HEK293T (cell line): Measurements from ENCODE around the gene SV2B.

Source experiments
- CTCF ChIA-PET: fragments of 350-600 bp; formaldehyde crosslinking; extraction: SDS; loops from one replicate; lab custom pipeline; 2021; ENCODE audit warnings: antibody characterized with exemption, inconsistent platforms; lab: Yijun Ruan, JAX
- POLR2A ChIA-PET: fragments of 350-600 bp; formaldehyde crosslinking; extraction: SDS; loops from one replicate; lab custom pipeline; 2020; ENCODE audit warnings: antibody characterized with exemption, inconsistent platforms; lab: Yijun Ruan, JAX
- DNase-seq: peaks from one replicate; pipeline ENCODE4 v3.0.0; 2012; ENCODE audit warnings: mixed read lengths; ENCODE audit errors: extremely low spot score
- ARNT ChIP-seq: fragments of 450-650 bp; IDR thresholded peaks from 2 replicates; pipeline ENCODE4 v1.6.1; 2017; ENCODE audit warnings: mild to moderate bottlenecking
- BHLHE40 ChIP-seq: fragments of 450-650 bp; IDR thresholded peaks from 2 replicates; pipeline ENCODE4 v1.6.1; 2016; ENCODE audit warnings: mild to moderate bottlenecking, moderate library complexity, borderline replicate concordance
- CTBP1 ChIP-seq: fragments of 450-650 bp; IDR thresholded peaks from 2 replicates; pipeline ENCODE4 v1.6.1; 2016; ENCODE audit warnings: borderline replicate concordance
- ELF4 ChIP-seq: fragments of 450-650 bp; IDR thresholded peaks from 2 replicates; pipeline ENCODE4 v1.6.1; 2017; ENCODE audit warnings: antibody characterized with exemption
- FOXA1 ChIP-seq: fragments of 450-650 bp; IDR thresholded peaks from 2 replicates; pipeline ENCODE4 v1.6.1; 2016; ENCODE audit warnings: mild to moderate bottlenecking
- FOXK2 ChIP-seq: fragments of 450-650 bp; IDR thresholded peaks from 2 replicates; pipeline ENCODE4 v1.6.1; 2016; ENCODE audit warnings: mild to moderate bottlenecking
- FOXM1 ChIP-seq: fragments of 450-650 bp; IDR thresholded peaks from 2 replicates; pipeline ENCODE4 v1.6.1; 2017; ENCODE audit warnings: mild to moderate bottlenecking, borderline replicate concordance
- HDGF ChIP-seq: fragments of 450-650 bp; IDR thresholded peaks from 2 replicates; pipeline ENCODE4 v1.6.1; 2017; ENCODE audit warnings: antibody characterized with exemption, borderline replicate concordance
- L3MBTL2 ChIP-seq: fragments of 450-650 bp; conservative IDR thresholded peaks from 2 replicates; pipeline ENCODE4 v1.6.1; 2016; ENCODE audit warnings: mild to moderate bottlenecking
- LEF1 ChIP-seq: fragments of 450-650 bp; IDR thresholded peaks from 2 replicates; pipeline ENCODE4 v1.6.1; 2017; ENCODE audit warnings: mild to moderate bottlenecking, borderline replicate concordance
- NFRKB ChIP-seq: fragments of 450-650 bp; IDR thresholded peaks from 2 replicates; pipeline ENCODE4 v1.6.1; 2016; ENCODE audit warnings: mild to moderate bottlenecking, moderate library complexity
- PKNOX1 ChIP-seq: fragments of 450-650 bp; IDR thresholded peaks from 2 replicates; pipeline ENCODE4 v1.6.1; 2016
- SP1 ChIP-seq: fragments of 450-650 bp; IDR thresholded peaks from 2 replicates; pipeline ENCODE4 v1.6.1; 2017
- SUZ12 ChIP-seq: fragments of 450-650 bp; IDR thresholded peaks from 2 replicates; pipeline ENCODE4 v1.6.1; 2016; ENCODE audit warnings: mild to moderate bottlenecking
- TARDBP ChIP-seq: fragments of 450-650 bp; IDR thresholded peaks from 2 replicates; pipeline ENCODE4 v1.6.1; 2016
- ZNF384 ChIP-seq: fragments of 450-650 bp; IDR thresholded peaks from 2 replicates; pipeline ENCODE4 v1.6.1; 2016

The SV2B gene

GRCh38 chr15:91165850-91166249 lies 65.8 kb downstream of the SV2B start:
- TF ChIP-seq LEF1 (no peak), ELF4 (no peak), FOXK2 (no peak), SUZ12 (no peak), SP1 (no peak), ZNF384 (no peak), NFRKB (no peak), L3MBTL2 (no peak), HDGF (no peak), ARNT (no peak), FOXM1 (no peak), TARDBP (no peak), PKNOX1 (no peak), BHLHE40 (no peak), CTBP1 (no peak), FOXA1 (no peak)
- POLR2A ChIA-PET = no interaction called here
- no peak for DNase-seq
- CTCF ChIA-PET = no interaction called here

DNA sequence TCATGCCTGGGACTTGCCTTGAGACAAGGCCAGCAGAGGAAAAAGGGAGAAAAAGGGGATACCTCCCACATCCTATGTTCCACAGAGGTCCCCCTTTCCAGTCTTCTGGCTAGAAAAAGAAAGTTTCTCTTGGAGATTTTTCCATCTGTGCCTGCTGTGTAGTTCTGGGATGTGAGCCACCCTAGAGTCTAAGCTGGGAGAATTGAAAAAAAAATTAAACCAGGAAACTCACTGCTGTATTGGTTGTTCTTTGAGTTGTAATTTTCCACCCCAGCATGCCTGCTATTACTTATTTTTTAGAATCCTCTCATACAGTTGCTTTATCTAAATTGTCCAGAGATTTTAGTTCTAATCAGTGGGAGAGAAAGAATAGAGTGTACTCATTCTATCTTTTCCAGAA lies 68.4 kb downstream of the SV2B start:
- CTCF ChIA-PET = no interaction called here
- POLR2A ChIA-PET = no interaction called here
- no peak for DNase-seq
- no peak for TF ChIP-seq ELF4
- TF ChIP-seq ARNT = no peak
- no peak for TF ChIP-seq L3MBTL2
- no peak for TF ChIP-seq NFRKB
- no peak for TF ChIP-seq BHLHE40
- no peak for TF ChIP-seq FOXK2
- TF ChIP-seq PKNOX1 = no peak
- TF ChIP-seq SUZ12 = no peak
- TF ChIP-seq ZNF384 = no peak
- no peak for TF ChIP-seq SP1
- no peak for TF ChIP-seq LEF1
- no peak for TF ChIP-seq CTBP1
- no peak for TF ChIP-seq FOXM1
- TF ChIP-seq TARDBP = no peak
- no peak for TF ChIP-seq HDGF
- no peak for TF ChIP-seq FOXA1

GRCh38 chr15:91171334-91171733 lies 71.3 kb downstream of the SV2B start:
- CTCF ChIA-PET = interaction anchor here (0.6 kb wide), 1 partner anchor 907 kb away, joined by 4 read pairs; no protein-coding TSS in a partner anchor
- no peak for DNase-seq
- TF ChIP-seq FOXK2 (no peak), ARNT (no peak), LEF1 (no peak), L3MBTL2 (no peak), NFRKB (no peak), ELF4 (no peak), FOXM1 (no peak), BHLHE40 (no peak), PKNOX1 (no peak), ZNF384 (no peak), TARDBP (no peak), SUZ12 (no peak), FOXA1 (no peak), HDGF (no peak)
- POLR2A ChIA-PET = no interaction called here

- DNase-seq = no peak
- ChIA-PET CTCF (no interaction called here), POLR2A (no interaction called here)
- TF ChIP-seq TARDBP = no peak
- TF ChIP-seq FOXK2 = no peak
- no peak for TF ChIP-seq ZNF384
- TF ChIP-seq LEF1 = no peak
- TF ChIP-seq FOXA1 = no peak
- no peak for TF ChIP-seq CTBP1
- no peak for TF ChIP-seq SUZ12
- no peak for TF ChIP-seq SP1
- TF ChIP-seq ARNT = no peak
Observed at GRCh38 chr15:91182101-91182500, 82.0 kb downstream of the SV2B start.

GRCh38 chr15:91183596-91183995 lies 83.5 kb downstream of the SV2B start:
- TF ChIP-seq SP1 (no peak), BHLHE40 (no peak), CTBP1 (no peak), ELF4 (no peak), SUZ12 (no peak), NFRKB (no peak), L3MBTL2 (no peak), FOXM1 (no peak)
- ChIA-PET CTCF (no interaction called here), POLR2A (no interaction called here)
- DNase-seq = no peak

DNA sequence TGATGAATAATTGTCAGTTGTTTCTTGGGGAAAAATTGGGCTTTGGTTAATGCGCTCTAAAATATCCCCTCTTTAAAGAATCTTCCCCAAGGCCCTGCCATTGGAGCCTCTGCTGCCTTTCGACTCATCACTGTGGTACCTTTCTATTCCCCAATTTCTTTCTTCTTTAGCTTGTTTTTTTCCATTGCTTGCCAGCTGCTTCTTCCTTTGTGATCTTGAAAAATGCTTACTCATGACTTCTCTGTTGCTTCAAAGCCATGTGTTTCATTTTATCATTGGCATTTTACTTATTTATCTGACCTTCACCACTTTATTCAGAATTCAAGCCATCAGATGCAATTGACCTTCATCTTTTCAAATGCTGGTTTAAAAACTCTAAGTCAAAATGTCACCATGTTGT lies 84.4 kb downstream of the SV2B start:
- ChIA-PET POLR2A (no interaction called here), CTCF (no interaction called here)
- TF ChIP-seq TARDBP = no peak
- TF ChIP-seq FOXK2 = no peak
- no peak for TF ChIP-seq ARNT
- no peak for TF ChIP-seq PKNOX1
- no peak for TF ChIP-seq FOXM1
- no peak for TF ChIP-seq L3MBTL2
- TF ChIP-seq LEF1 = no peak
- no peak for TF ChIP-seq SP1
- no peak for TF ChIP-seq NFRKB
- no peak for TF ChIP-seq SUZ12
- TF ChIP-seq ELF4 = no peak
- TF ChIP-seq HDGF = no peak
- TF ChIP-seq CTBP1 = no peak
- TF ChIP-seq BHLHE40 = no peak
- TF ChIP-seq ZNF384 = no peak
- no peak for TF ChIP-seq FOXA1
- no peak for DNase-seq
